ENCODE measurements around the gene USP26.
"Not testable (repeated sequence)": the region's sequence is repeated elsewhere in the genome, so short reads cannot be mapped to it uniquely, and the experiment has no call there.

The USP26 gene

DNA sequence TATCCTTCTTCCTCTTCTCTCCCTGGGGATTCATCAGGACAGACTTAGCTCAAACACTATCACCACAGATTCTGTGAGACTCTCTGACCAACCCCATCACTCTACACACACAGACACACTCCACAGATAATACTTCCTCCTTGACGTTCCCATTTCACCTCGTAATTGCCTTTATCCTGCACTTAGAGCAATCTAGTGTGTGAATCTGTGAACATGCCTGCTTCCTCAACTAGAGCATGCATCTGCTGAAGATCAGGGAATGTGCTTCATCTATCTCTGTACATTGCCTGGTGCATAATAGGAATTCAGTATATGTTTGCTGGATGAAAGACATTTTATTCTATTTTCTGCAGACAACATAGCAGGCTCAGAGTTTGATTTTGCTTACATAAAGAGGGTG lies 113.4 kb downstream of the USP26 start:
- no peak for TF ChIP-seq POLR2A (IDR thresholded peaks at IDR 0.05; ENCODE audit: low read depth, low read length)
- no peak for TF ChIP-seq TAF1 (IDR thresholded peaks at IDR 0.05; ENCODE audit: low read depth, low read length)
- no peak for TF ChIP-seq SPI1 (IDR thresholded peaks at IDR 0.05; ENCODE audit: low read depth, low read length)
- no peak for TF ChIP-seq PAX5 (IDR thresholded peaks at IDR 0.05; ENCODE audit: insufficient read depth, low read length, severe bottlenecking)
- TF ChIP-seq POU2F2 (IDR thresholded peaks at IDR 0.05; ENCODE audit: low read depth, low read length), result no peak
- TF ChIP-seq POLR2AphosphoS5 (IDR thresholded peaks at IDR 0.05; ENCODE audit: low read depth, low read length), result no peak
- FAIRE-seq (no peak), DNase-seq (ENCODE audit: insufficient read length, low spot score) (no peak)

DNA sequence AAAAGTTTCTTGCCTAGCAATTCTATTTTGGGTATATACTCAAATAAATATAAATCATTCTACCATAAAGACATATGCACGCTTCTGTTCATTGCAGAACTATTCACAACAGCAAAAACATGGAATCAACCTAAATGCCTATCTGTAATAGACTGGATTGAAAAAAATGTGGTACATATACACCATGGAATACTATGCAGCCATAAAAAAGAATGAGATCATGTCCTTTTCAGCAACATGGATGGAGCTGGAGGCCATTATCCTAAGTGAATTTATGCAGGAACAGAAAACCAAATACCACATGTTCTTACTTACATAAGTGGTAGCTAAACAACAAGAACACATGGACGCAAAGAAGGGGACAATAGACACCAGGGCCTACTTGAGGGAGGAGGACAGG lies 116.9 kb downstream of the USP26 start:
- not testable (repeated sequence) for FAIRE-seq; DNase-seq (ENCODE audit: insufficient read length, low spot score)

All from GM12891 (cell line).